GM19328 (cell line): Measurements from ENCODE around the gene MAP2K5.

Experiments
- ATAC-seq: cut with Tn5 transposase; IDR thresholded peaks from one replicate; pipeline ENCODE4 v1.9.1; 2021; ENCODE audit warnings: mild to moderate bottlenecking, moderate library complexity; ENCODE audit not compliant: unreplicated experiment

MAP2K5 gene

GRCh38 chr15:67716171-67716570, 173.7 kb downstream of the MAP2K5 start:
- ATAC-seq = no peak

GRCh38 chr15:67717776-67718175, 175.3 kb downstream of the MAP2K5 start:
- ATAC-seq = no peak

- ATAC-seq = no peak
Measured at GRCh38 chr15:67719330-67719959, 176.9 kb downstream of the MAP2K5 start.

GRCh38 chr15:67720556-67721175, 178.2 kb downstream of the MAP2K5 start:
- no peak for ATAC-seq

GRCh38 chr15:67722030-67722817, 179.7 kb downstream of the MAP2K5 start:
- no peak for ATAC-seq

GRCh38 chr15:67723294-67724024, 181.0 kb downstream of the MAP2K5 start:
- ATAC-seq = no peak

- ATAC-seq = no peak
Measured at GRCh38 chr15:67724691-67725375, 182.3 kb downstream of the MAP2K5 start.

- ATAC-seq = no peak
Measured at GRCh38 chr15:67730135-67730534, 187.6 kb downstream of the MAP2K5 start.

- no peak for ATAC-seq
Measured at GRCh38 chr15:67731112-67731721, 188.7 kb downstream of the MAP2K5 start.

GRCh38 chr15:67732164-67732563, 189.7 kb downstream of the MAP2K5 start:
- ATAC-seq = no peak

- no peak for ATAC-seq
Measured at GRCh38 chr15:67732671-67733374, 190.3 kb downstream of the MAP2K5 start.

- no peak for ATAC-seq
Measured at GRCh38 chr15:67735896-67736295, 193.4 kb downstream of the MAP2K5 start.

GRCh38 chr15:67736810-67737209, 194.3 kb downstream of the MAP2K5 start:
- no peak for ATAC-seq

GRCh38 chr15:67738056-67738455, 195.6 kb downstream of the MAP2K5 start:
- ATAC-seq = no peak

- no peak for ATAC-seq
Measured at GRCh38 chr15:67740405-67740804, 197.9 kb downstream of the MAP2K5 start.

- ATAC-seq = no peak
Measured at GRCh38 chr15:67741308-67741707, 198.8 kb downstream of the MAP2K5 start.

GRCh38 chr15:67743558-67743957, 201.1 kb downstream of the MAP2K5 start:
- ATAC-seq = no peak

GRCh38 chr15:67744331-67745072, 202.0 kb downstream of the MAP2K5 start:
- no peak for ATAC-seq
